A549 (cell line): ENCODE measurements around the gene WFDC11.

Source experiments
- NR3C1 ChIP-seq: fragments of >200 bp; sonication (Bioruptor Twin); formaldehyde crosslinking; IDR thresholded peaks from 3 replicates; pipeline ENCODE4 v1.6.1; 2017
- TF ChIP-seq, protein P1 (sequence below): fragments of 250-450 bp; sonication (Bioruptor Pico); IDR thresholded peaks from 2 replicates; pipeline ENCODE4 v1.5.0; 2021; ENCODE audit warnings: mild to moderate bottlenecking, moderate library complexity, borderline replicate concordance

- TF ChIP-seq NR3C1 = no peak
- TF ChIP-seq, protein P1, sequence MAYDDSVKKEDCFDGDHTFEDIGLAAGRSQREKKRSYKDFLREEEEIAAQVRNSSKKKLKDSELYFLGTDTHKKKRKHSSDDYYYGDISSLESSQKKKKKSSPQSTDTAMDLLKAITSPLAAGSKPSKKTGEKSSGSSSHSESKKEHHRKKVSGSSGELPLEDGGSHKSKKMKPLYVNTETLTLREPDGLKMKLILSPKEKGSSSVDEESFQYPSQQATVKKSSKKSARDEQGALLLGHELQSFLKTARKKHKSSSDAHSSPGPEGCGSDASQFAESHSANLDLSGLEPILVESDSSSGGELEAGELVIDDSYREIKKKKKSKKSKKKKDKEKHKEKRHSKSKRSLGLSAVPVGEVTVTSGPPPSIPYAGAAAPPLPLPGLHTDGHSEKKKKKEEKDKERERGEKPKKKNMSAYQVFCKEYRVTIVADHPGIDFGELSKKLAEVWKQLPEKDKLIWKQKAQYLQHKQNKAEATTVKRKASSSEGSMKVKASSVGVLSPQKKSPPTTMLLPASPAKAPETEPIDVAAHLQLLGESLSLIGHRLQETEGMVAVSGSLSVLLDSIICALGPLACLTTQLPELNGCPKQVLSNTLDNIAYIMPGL (CRISPR knock-in tag) = no peak
These were observed 57.7 kb downstream of the WFDC11 start for GRCh38 chr20:45612314-45612713.
